Adrenal gland (tissue), 5 donors: ENCODE data around the gene STARD8.

Experiments
- CTCF ChIP-seq, 6 experiments: fragments of 450-650 bp in 4 of 6; fragments of 200-600 bp in 2 of 6; sonication (generic) in 1 of 6; IDR thresholded peaks; 1 replicate in 5 of 6; 2 replicates in 1 of 6; pipeline versions ENCODE4 v1.5.1 to v1.8.0; 2016 to 2021; ENCODE audit warnings: antibody characterized with exemption in 6 of 6, mild to moderate bottlenecking in 2 of 6, moderate library complexity in 1 of 6
- POLR2A ChIP-seq, 2 donors: fragments of 450-650 bp; IDR thresholded peaks; one replicate each; pipeline ENCODE4 v1.6.1; 2017; ENCODE audit warnings: antibody characterized with exemption in 2 of 2, mild to moderate bottlenecking in 2 of 2, moderate library complexity in 1 of 2
- donor health status: DM: no; HTN: no; CAD: no.

DNA sequence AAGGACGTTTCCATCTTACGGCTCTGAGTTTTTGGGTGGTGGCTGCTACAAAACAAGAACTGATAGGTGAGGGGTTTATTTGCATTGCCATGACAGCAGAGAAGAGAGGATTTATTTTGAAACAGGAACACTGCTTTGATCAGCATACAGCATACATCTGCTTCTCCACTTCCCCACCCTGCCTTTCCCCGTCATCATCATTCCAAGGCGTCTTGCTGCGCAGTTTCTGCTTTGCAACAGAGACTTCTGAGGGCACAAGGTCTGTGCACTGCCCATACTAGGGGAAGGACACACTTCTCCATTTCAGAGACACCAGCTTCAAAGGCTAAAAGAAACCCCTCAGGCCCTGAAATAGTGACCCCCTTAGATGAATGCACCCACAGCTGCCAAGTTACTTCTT, 19.1 kb downstream of the STARD8 start:
- TF ChIP-seq CTCF (IDR thresholded peaks at IDR 0.05) (no peak), POLR2A (IDR thresholded peaks at IDR 0.05) (no peak)
